Endothelial cell of umbilical vein (primary cell): ENCODE data around the gene AKAP13. TPM values are rescaled to one million over a fixed set of nuclear protein-coding genes. Genes with fewer than 3 reads are reported as not detected.

Experiments used
- BruUV-seq: library from RNA; stranded (reverse); fragments of 400-500 nt; replicated peaks from 2 replicates; lab custom pipeline; 2021; lab: Mats Ljungman, UMichigan
- CTCF ChIA-PET: fragments of 300-600, 350-600 bp; sonication (Branson Sonifier 250); formaldehyde crosslinking; loops from one replicate; lab custom pipeline; 2021; ENCODE audit warnings: antibody characterized with exemption, inconsistent platforms; lab: Charles Lee
- POLR2A ChIA-PET: fragments of 300-600, 350-600 bp; sonication (Branson Sonifier 250); formaldehyde crosslinking; loops from one replicate; lab custom pipeline; 2021; ENCODE audit warnings: antibody characterized with exemption, inconsistent platforms; lab: Charles Lee
- DNase-seq: peaks from one replicate; pipeline ENCODE4 v3.0.0-alpha.2; 2011; ENCODE audit warnings: low read depth, low spot score
- FAIRE-seq: peaks from 2 replicates; lab custom pipeline; 2011; peaks lifted over from hg19 to GRCh38; lab: Jason Lieb, UNC
- H2AFZ ChIP-seq: 2 replicates; pipeline ENCODE4 v1.6.0; 2012; ENCODE audit warnings: low read depth, low read length, control low read depth, inconsistent platforms
- H3K27ac ChIP-seq: 2 replicates; pipeline ENCODE4 v1.5.1; 2011; ENCODE audit warnings: low read depth, mild to moderate bottlenecking, control low read depth, low read length, moderate library complexity; ENCODE audit not compliant: insufficient read depth
- H3K27me3 ChIP-seq, 2 experiments: 2 replicates each; pipeline versions ENCODE4 v1.6.0 to v1.6.1; 2011; ENCODE audit warnings: low read length in 2 of 2, mixed read lengths in 1 of 2; ENCODE audit not compliant: control insufficient read depth in 2 of 2, insufficient read depth in 2 of 2
- H3K36me3 ChIP-seq, 2 experiments: 2 replicates in 1 of 2; 3 replicates in 1 of 2; pipeline ENCODE4 v1.5.1; 2011; ENCODE audit warnings: low read length in 2 of 2, mild to moderate bottlenecking in 1 of 2, moderate library complexity in 1 of 2; ENCODE audit not compliant: control insufficient read depth in 2 of 2, insufficient read depth in 2 of 2; ENCODE audit errors: extremely low read depth in 1 of 2
- H3K4me1 ChIP-seq: 3 replicates; pipeline ENCODE4 v1.5.1; 2011; ENCODE audit warnings: mild to moderate bottlenecking, low read length; ENCODE audit not compliant: control insufficient read depth, insufficient read depth; ENCODE audit errors: extremely low read depth
- H3K4me2 ChIP-seq: 2 replicates; pipeline ENCODE4 v1.6.1; 2011; ENCODE audit warnings: low read length, control low read depth, mixed read lengths; ENCODE audit not compliant: insufficient read depth
- H3K4me3 ChIP-seq, 3 experiments: fragments of 200-600 bp in 1 of 3; sonication (generic), shearing (Covaris generic) in 1 of 3; replicated peaks in 1 of 3; 2 replicates each; pipeline ENCODE4 v1.5.1; 2011 to 2016; ENCODE audit warnings: control low read depth in 3 of 3, low read length in 3 of 3, mild to moderate bottlenecking in 2 of 3, inconsistent platforms in 1 of 3, low read depth in 1 of 3, moderate library complexity in 1 of 3; ENCODE audit not compliant: insufficient read depth in 1 of 3
- H3K79me2 ChIP-seq: 2 replicates; pipeline ENCODE4 v1.6.0; 2012; ENCODE audit warnings: low read length, inconsistent platforms; ENCODE audit not compliant: control insufficient read depth, insufficient read depth
- H3K9ac ChIP-seq: replicated peaks from 2 replicates; pipeline ENCODE3; 2011; ENCODE audit warnings: low read length, control low read depth; ENCODE audit not compliant: insufficient read depth; ENCODE audit errors: extremely low read depth
- H3K9me1 ChIP-seq: replicated peaks from 3 replicates; pipeline ENCODE4 v1.6.0; 2011; ENCODE audit warnings: mild to moderate bottlenecking, low read length; ENCODE audit not compliant: control insufficient read depth, insufficient read depth; ENCODE audit errors: extremely low read depth
- H3K9me3 ChIP-seq: replicated peaks from 2 replicates; pipeline ENCODE4 v1.5.1; 2012; ENCODE audit warnings: low read length, inconsistent platforms; ENCODE audit not compliant: control insufficient read depth, insufficient read depth
- H4K20me1 ChIP-seq: replicated peaks from 2 replicates; pipeline ENCODE3; 2011; ENCODE audit warnings: mild to moderate bottlenecking, low read length; ENCODE audit not compliant: control insufficient read depth, insufficient read depth; ENCODE audit errors: extremely low read depth
- CTCF ChIP-seq, 2 donors: IDR thresholded peaks; 1 replicate in 1 of 2; 2 replicates in 1 of 2; pipeline ENCODE4 v1.5.1; 2011; ENCODE audit warnings: low read length in 2 of 2, mild to moderate bottlenecking in 2 of 2, moderate library complexity in 2 of 2, control low read depth in 1 of 2, inconsistent platforms in 1 of 2, low read depth in 1 of 2; ENCODE audit not compliant: insufficient read depth in 1 of 2; ENCODE audit errors: extremely low read depth in 1 of 2
- EZH2 ChIP-seq: IDR thresholded peaks from 2 replicates; pipeline ENCODE4 v1.6.1; 2012; ENCODE audit warnings: borderline replicate concordance, low read depth, mild to moderate bottlenecking, moderate library complexity, low read length, inconsistent platforms; ENCODE audit not compliant: severe bottlenecking
- FOS ChIP-seq: IDR thresholded peaks from 2 replicates; pipeline ENCODE4 v1.6.1; 2011; ENCODE audit warnings: mild to moderate bottlenecking, low read length, moderate library complexity, borderline replicate concordance; ENCODE audit not compliant: insufficient read depth
- GATA2 ChIP-seq: IDR thresholded peaks from 2 replicates; pipeline ENCODE4 v1.7.0; 2011; ENCODE audit warnings: low read depth, mild to moderate bottlenecking, moderate library complexity, mixed read lengths, low read length; ENCODE audit not compliant: insufficient read length, insufficient read depth
- JUN ChIP-seq: IDR thresholded peaks from 2 replicates; pipeline ENCODE4 v1.6.1; 2011; ENCODE audit warnings: borderline replicate concordance, low read depth; ENCODE audit not compliant: insufficient read length, insufficient read depth
- MAX ChIP-seq: IDR thresholded peaks from 2 replicates; pipeline ENCODE4 v1.6.1; 2011; ENCODE audit not compliant: insufficient read depth, insufficient read length
- MYC ChIP-seq: IDR thresholded peaks from one replicate; pipeline ENCODE4 v1.6.1; 2011; ENCODE audit warnings: mild to moderate bottlenecking, low read depth, low read length
- POLR2A ChIP-seq: IDR thresholded peaks from 2 replicates; pipeline ENCODE4 v1.6.1; 2012; ENCODE audit warnings: low read depth, mild to moderate bottlenecking, control low read depth, low read length
- POLR2AphosphoS5 ChIP-seq: IDR thresholded peaks from 2 replicates; pipeline ENCODE4 v1.6.1; 2012; ENCODE audit warnings: low read depth, mild to moderate bottlenecking, control low read depth, low read length, moderate library complexity; ENCODE audit not compliant: insufficient read depth
- dilution Hi-C: fragments of 300-500 bp; cut with MboI; formaldehyde crosslinking; loops from one replicate; pipeline ENCODE4 v1.15.0; 2019; ENCODE audit warnings: low sequenced_read_pairs; ENCODE audit not compliant: extremely low pct_ligation_motif_present
- intact Hi-C: fragments of 100-400 bp; cut with micrococcal nuclease; formaldehyde crosslinking; loops from one replicate; pipeline ENCODE4 v1.10.0; 2022
- polyA plus RNA-seq, 4 experiments: library from polyadenylated mRNA; depleted of rRNA in 3 of 4; stranded (reverse) in 3 of 4; unstranded in 1 of 4; fragments of >200 nt; gene quantifications; 2 replicates each; pipeline versions ENCODE4 v1.2.1 to v1.2.3, GENCODE V29; 2011 to 2012; ENCODE audit warnings: missing spikeins in 1 of 4
- total RNA-seq: library from RNA; stranded (reverse); gene quantifications from 2 replicates; pipeline ENCODE4 v1.2.3, GENCODE V29; 2021

The AKAP13 gene
- total and polyA plus RNA-seq, 2 donors (not counting 3 experiments of a cell fraction or from before 2014, with no cell fraction given), result 22.8 to 87.8 TPM

- H3K4me2 ChIP-seq, result no peak overlapping the region
- no peak for FAIRE-seq
- dilution Hi-C loops, result no loop called here
- H3K4me1 ChIP-seq, result peaks cover 6% of the 10 kb centered on the region
- no peak overlapping the region for H3K4me3 ChIP-seq
- CTCF ChIA-PET, result interaction anchor here (1.0 kb wide), 1 partner anchor 16 kb away, joined by 3 read pairs; no protein-coding TSS in a partner anchor
- no peak overlapping the region for H3K9ac ChIP-seq
- intact Hi-C loops, result loop anchor here (5.0 kb wide), 1 partner anchor 42 kb away; no protein-coding TSS in a partner anchor
- no peaks in the 10 kb centered on the region for H3K9me3 ChIP-seq
- TF ChIP-seq MYC, result no peak
- no peak for TF ChIP-seq POLR2AphosphoS5
- TF ChIP-seq MAX, result no peak
- TF ChIP-seq CTCF (IDR thresholded peaks at IDR 0.05; ENCODE audit: extremely low read depth in 1 of 2, insufficient read depth in 1 of 2, low read depth in 1 of 2, low read length in 2 of 2), result no peak
- TF ChIP-seq JUN, result no peak
- TF ChIP-seq POLR2A, result no peak
- TF ChIP-seq FOS, result no peak
- no peak for TF ChIP-seq GATA2
- TF ChIP-seq EZH2, result no peak
- no peaks in the 10 kb centered on the region for H3K27me3 ChIP-seq
- no TSS peak for BruUV-seq
- peaks cover 0 to 3% of the 10 kb centered on the region in 2 experiments for H3K36me3 ChIP-seq
- no peaks in the 10 kb centered on the region for H3K79me2 ChIP-seq
- no peak for DNase-seq
- no peak overlapping the region for H3K27ac ChIP-seq
- H2AFZ ChIP-seq, result no peak overlapping the region
- H4K20me1 ChIP-seq, result peaks cover 4% of the 10 kb centered on the region
- POLR2A ChIA-PET, result no interaction called here
- H3K9me1 ChIP-seq, result no peaks in the 10 kb centered on the region
Measured at GRCh38 chr15:85540085-85540797, 159.8 kb downstream of the AKAP13 start.
